ENCODE results near the gene SKIC2. TPM values are rescaled to one million over a fixed set of nuclear protein-coding genes. Genes with fewer than 3 reads are reported as not detected.

Gene SKIC2
- total RNA-seq, 1 donor from 2014 or later, result 93.7 TPM

DNA sequence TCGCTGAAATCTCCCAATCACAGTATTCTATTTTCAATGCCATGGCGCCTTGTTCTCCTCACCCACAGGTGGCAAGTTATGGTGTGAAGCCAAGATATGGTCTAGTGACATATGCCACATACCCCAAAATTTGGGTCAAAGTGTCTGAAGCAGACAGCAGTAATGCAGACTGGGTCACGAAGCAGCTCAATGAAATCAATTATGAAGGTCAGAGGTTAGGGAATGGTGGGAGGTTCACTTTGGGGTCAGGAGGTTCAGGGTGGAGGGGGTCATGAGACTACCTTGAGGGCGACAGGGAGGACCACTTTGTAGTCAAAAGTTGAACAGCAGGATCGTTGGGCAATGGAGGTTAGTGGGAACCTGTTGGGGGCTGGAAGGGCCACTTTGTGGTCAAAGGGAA lies 10.7 kb upstream of the SKIC2 start:
- DNase-seq (ENCODE audit: low spot score), result no peak
- no peak overlapping the region for H3K27ac Mint-ChIP-seq

GRCh38 chr6:31948753-31949413 lies 10.1 kb upstream of the SKIC2 start:
- intact Hi-C loops (cut with micrococcal nuclease), result no loop called here
- Mint-ChIP-seq H3K27me3 (ENCODE audit: low read depth) (peaks cover 3% of the 10 kb centered on the region), H3K4me1 (ENCODE audit: low read depth) (peaks cover 5% of the 10 kb centered on the region), H3K36me3 (ENCODE audit: low read depth) (peaks cover 17% of the 10 kb centered on the region), H3K4me3 (ENCODE audit: low read depth) (no peak overlapping the region), H3K9me3 (no peaks in the 10 kb centered on the region), H3K27ac (no peak overlapping the region)
- DNase-seq (ENCODE audit: low spot score), result no peak

More for the DNA sequence above, 10.7 kb upstream of the SKIC2 start:
- peaks cover 5% of the 10 kb centered on the region for H3K4me1 Mint-ChIP-seq (ENCODE audit: low read depth)
- peaks cover 3% of the 10 kb centered on the region for H3K27me3 Mint-ChIP-seq (ENCODE audit: low read depth)
- no peaks in the 10 kb centered on the region for H3K9me3 Mint-ChIP-seq
- intact Hi-C loops (cut with micrococcal nuclease), result no loop called here
- H3K36me3 Mint-ChIP-seq (ENCODE audit: low read depth), result peaks cover 12% of the 10 kb centered on the region
- H3K4me3 Mint-ChIP-seq (ENCODE audit: low read depth), result no peak overlapping the region

DNA sequence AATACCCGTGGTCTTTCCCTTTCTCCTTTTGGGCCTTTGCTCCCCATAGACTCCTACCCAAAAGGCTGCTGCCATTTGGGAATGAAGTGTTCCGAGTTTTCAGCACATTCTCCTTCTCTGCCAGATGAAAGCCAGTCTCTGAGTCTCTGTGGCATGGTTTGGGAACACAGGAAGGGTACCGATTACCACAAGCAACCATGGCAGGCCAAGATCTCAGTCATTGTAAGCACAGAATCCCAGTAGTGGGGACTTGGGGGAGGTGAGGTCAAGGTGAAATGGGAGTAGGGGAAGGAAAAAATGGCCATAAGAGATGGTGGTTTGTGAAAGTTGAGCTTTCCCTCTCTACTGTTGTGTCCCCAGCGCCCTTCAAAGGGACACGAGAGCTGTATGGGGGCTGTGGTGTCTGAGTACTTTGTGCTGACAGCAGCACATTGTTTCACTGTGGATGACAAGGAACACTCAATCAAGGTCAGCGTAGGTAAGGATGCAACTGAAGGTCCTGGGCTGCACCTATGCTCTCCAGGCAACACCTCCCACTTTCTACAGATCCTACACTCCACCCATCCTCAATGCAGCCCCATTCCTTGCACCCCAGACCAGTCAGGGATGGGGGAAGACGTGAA lies 8.9 kb upstream of the SKIC2 start:
- peaks cover 27% of the 10 kb centered on the region for H3K36me3 Mint-ChIP-seq (ENCODE audit: low read depth)
- H3K4me1 Mint-ChIP-seq (ENCODE audit: low read depth), result peaks cover 5% of the 10 kb centered on the region
- DNase-seq (ENCODE audit: low spot score), result no peak
- H3K9me3 Mint-ChIP-seq, result no peaks in the 10 kb centered on the region
- H3K4me3 Mint-ChIP-seq (ENCODE audit: low read depth), result no peak overlapping the region
- H3K27ac Mint-ChIP-seq, result no peak overlapping the region
- intact Hi-C loops (cut with micrococcal nuclease), result loop anchor here (10.0 kb wide), 1 partner anchor 265 kb away; the partner anchor contains the start of gene LY6G5C
- H3K27me3 Mint-ChIP-seq (ENCODE audit: low read depth), result no peaks in the 10 kb centered on the region

GRCh38 chr6:31952140-31952805 lies 6.7 kb upstream of the SKIC2 start:
- no peak overlapping the region for H3K27ac Mint-ChIP-seq
- DNase-seq (ENCODE audit: low spot score), result no peak
- H3K4me3 Mint-ChIP-seq (ENCODE audit: low read depth), result no peak overlapping the region
- H3K27me3 Mint-ChIP-seq (ENCODE audit: low read depth), result no peaks in the 10 kb centered on the region
- H3K4me1 Mint-ChIP-seq (ENCODE audit: low read depth), result peaks cover 5% of the 10 kb centered on the region
- no peaks in the 10 kb centered on the region for H3K9me3 Mint-ChIP-seq
- peaks cover 47% of the 10 kb centered on the region for H3K36me3 Mint-ChIP-seq (ENCODE audit: low read depth)
- intact Hi-C loops (cut with micrococcal nuclease), result loop anchor here (10.0 kb wide), 1 partner anchor 267 kb away; the partner anchor contains the start of gene LY6G5C

- no peak overlapping the region for H3K27ac Mint-ChIP-seq
- no peaks in the 10 kb centered on the region for H3K9me3 Mint-ChIP-seq
- no peak for DNase-seq (ENCODE audit: low spot score)
- no peak overlapping the region for H3K4me3 Mint-ChIP-seq (ENCODE audit: low read depth)
- intact Hi-C loops (cut with micrococcal nuclease), result loop anchor here (10.0 kb wide), 1 partner anchor 268 kb away; the partner anchor contains the start of gene LY6G5C
- no peaks in the 10 kb centered on the region for H3K27me3 Mint-ChIP-seq (ENCODE audit: low read depth)
- H3K4me1 Mint-ChIP-seq (ENCODE audit: low read depth), result peaks cover 11% of the 10 kb centered on the region
- H3K36me3 Mint-ChIP-seq (ENCODE audit: low read depth), result peaks cover 53% of the 10 kb centered on the region
Measured at GRCh38 chr6:31952890-31953289, 6.1 kb upstream of the SKIC2 start.

GRCh38 chr6:31954511-31954910 lies 4.5 kb upstream of the SKIC2 start:
- H3K4me3 Mint-ChIP-seq (ENCODE audit: low read depth), result no peak overlapping the region
- H3K9me3 Mint-ChIP-seq, result no peaks in the 10 kb centered on the region
- H3K4me1 Mint-ChIP-seq (ENCODE audit: low read depth), result peaks cover 18% of the 10 kb centered on the region
- intact Hi-C loops (cut with micrococcal nuclease), result loop anchor here (10.0 kb wide), 1 partner anchor 270 kb away; the partner anchor contains the start of gene LY6G5C
- DNase-seq (ENCODE audit: low spot score), result no peak
- no peaks in the 10 kb centered on the region for H3K27me3 Mint-ChIP-seq (ENCODE audit: low read depth)
- H3K27ac Mint-ChIP-seq, result no peak overlapping the region
- H3K36me3 Mint-ChIP-seq (ENCODE audit: low read depth), result peaks cover 55% of the 10 kb centered on the region

DNA sequence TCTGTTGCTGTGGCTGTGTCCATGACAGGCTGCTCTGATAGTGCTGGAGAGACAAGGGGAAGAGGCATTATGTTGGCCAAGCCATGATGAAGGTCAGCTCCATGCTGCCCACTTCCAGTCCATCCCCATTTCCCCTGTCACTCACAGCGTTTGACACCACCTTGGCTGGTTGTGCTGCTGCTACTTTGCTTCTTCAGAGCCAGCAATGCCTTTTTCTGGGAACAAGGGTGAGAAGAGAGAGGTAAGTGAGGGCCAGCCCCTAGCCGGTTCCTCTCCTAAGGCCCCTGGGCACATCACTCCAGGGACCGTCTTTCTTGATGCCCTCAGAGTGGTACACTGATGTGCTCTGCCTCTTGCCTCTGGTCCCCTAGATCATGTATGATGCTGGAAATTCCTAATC lies 2.2 kb upstream of the SKIC2 start:
- Mint-ChIP-seq H3K4me3 (ENCODE audit: low read depth) (no peak overlapping the region), H3K27ac (no peak overlapping the region), H3K36me3 (ENCODE audit: low read depth) (peaks cover 71% of the 10 kb centered on the region), H3K9me3 (no peaks in the 10 kb centered on the region), H3K27me3 (ENCODE audit: low read depth) (no peaks in the 10 kb centered on the region), H3K4me1 (ENCODE audit: low read depth) (peaks cover 25% of the 10 kb centered on the region)
- intact Hi-C loops (cut with micrococcal nuclease), result loop anchor here (5.0 to 10.0 kb wide), 2 partner anchors 221 to 272 kb away; partner anchors contain the start of genes AGPAT1, LY6G5C and RNF5
- DNase-seq (ENCODE audit: low spot score), result no peak

DNA sequence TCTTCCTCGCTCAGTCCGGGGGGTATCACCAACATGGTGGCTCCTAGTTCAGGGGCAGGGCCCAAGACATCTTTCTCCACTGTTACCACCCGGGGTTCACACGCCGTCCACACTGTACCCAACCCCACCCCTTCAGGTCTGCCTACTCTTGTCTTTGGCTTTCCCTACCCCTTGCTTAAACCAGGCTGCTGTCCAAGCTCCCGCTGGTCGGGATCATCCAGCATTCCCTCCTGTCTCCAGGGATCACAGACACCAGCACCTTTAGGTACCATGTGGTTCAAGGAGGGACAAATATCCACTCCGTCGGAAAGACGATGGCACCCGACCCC lies 599 bp upstream of the SKIC2 start:
- peak overlapping the region; percentile 87 for H3K27ac Mint-ChIP-seq
- peaks cover 74% of the 10 kb centered on the region for H3K36me3 Mint-ChIP-seq (ENCODE audit: low read depth)
- H3K4me1 Mint-ChIP-seq (ENCODE audit: low read depth), result peaks cover 25% of the 10 kb centered on the region
- intact Hi-C loops (cut with micrococcal nuclease), result loop anchor here (2.0 to 10.0 kb wide), 3 partner anchors 62 to 274 kb away; partner anchors contain the start of genes AGPAT1, EHMT2, LY6G5C and RNF5
- no peak for DNase-seq (ENCODE audit: low spot score)
- H3K4me3 Mint-ChIP-seq (ENCODE audit: low read depth), result peak overlapping the region; percentile 93
- H3K27me3 Mint-ChIP-seq (ENCODE audit: low read depth), result no peaks in the 10 kb centered on the region
- no peaks in the 10 kb centered on the region for H3K9me3 Mint-ChIP-seq

DNA sequence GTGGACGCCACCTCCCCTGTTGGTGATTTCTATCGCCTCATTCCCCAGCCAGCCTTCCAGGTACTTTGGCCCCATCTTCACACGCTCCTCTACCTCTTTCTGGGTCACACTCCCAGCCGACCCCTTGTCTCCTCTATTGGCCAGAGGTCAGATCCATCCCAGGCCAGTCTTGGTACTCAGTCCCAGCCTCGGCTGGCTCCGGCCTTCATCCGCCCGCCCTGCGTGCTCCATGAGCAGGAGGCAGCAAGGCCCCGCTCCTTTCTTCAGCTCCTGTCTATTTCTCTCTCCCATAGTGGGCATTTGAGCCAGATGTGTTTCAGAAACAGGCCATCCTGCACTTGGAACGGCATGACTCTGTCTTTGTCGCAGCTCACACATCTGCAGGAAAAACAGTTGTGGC lies 2.6 kb downstream of the SKIC2 start:
- peaks cover 25% of the 10 kb centered on the region for H3K4me1 Mint-ChIP-seq (ENCODE audit: low read depth)
- H3K27ac Mint-ChIP-seq, result no peak overlapping the region
- no peak for DNase-seq (ENCODE audit: low spot score)
- no peak overlapping the region for H3K4me3 Mint-ChIP-seq (ENCODE audit: low read depth)
- H3K36me3 Mint-ChIP-seq (ENCODE audit: low read depth), result peaks cover 73% of the 10 kb centered on the region
- H3K9me3 Mint-ChIP-seq, result no peaks in the 10 kb centered on the region
- H3K27me3 Mint-ChIP-seq (ENCODE audit: low read depth), result no peaks in the 10 kb centered on the region
- intact Hi-C loops (cut with micrococcal nuclease), result no loop called here

DNA sequence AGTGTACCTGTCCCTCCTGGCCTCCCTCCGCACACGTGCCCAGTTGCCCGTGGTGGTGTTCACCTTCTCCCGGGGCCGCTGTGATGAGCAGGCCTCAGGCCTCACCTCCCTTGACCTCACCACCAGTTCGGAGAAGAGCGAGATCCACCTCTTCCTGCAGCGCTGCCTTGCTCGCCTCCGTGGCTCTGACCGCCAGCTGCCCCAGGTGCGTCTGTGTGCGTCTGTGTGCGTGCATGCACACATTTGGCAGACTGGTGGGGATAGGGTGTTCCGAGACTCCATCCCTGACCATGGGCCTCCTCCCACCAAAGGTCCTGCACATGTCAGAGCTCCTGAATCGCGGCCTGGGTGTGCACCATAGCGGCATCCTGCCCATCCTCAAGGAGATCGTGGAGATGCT lies 4.9 kb downstream of the SKIC2 start:
- intact Hi-C loops (cut with micrococcal nuclease), result no loop called here
- DNase-seq (ENCODE audit: low spot score), result no peak
- Mint-ChIP-seq H3K27ac (no peak overlapping the region), H3K4me1 (ENCODE audit: low read depth) (peaks cover 10% of the 10 kb centered on the region), H3K36me3 (ENCODE audit: low read depth) (peaks cover 74% of the 10 kb centered on the region), H3K4me3 (ENCODE audit: low read depth) (no peak overlapping the region), H3K9me3 (no peaks in the 10 kb centered on the region), H3K27me3 (ENCODE audit: low read depth) (no peaks in the 10 kb centered on the region)

- H3K9me3 Mint-ChIP-seq, result no peaks in the 10 kb centered on the region
- no peaks in the 10 kb centered on the region for H3K27me3 Mint-ChIP-seq (ENCODE audit: low read depth)
- intact Hi-C loops (cut with micrococcal nuclease), result no loop called here
- H3K4me1 Mint-ChIP-seq (ENCODE audit: low read depth), result peaks cover 10% of the 10 kb centered on the region
- H3K36me3 Mint-ChIP-seq (ENCODE audit: low read depth), result peaks cover 77% of the 10 kb centered on the region
- H3K27ac Mint-ChIP-seq, result no peak overlapping the region
- DNase-seq (ENCODE audit: low spot score), result no peak
- H3K4me3 Mint-ChIP-seq (ENCODE audit: low read depth), result no peak overlapping the region
Measured at GRCh38 chr6:31965700-31966099, 6.7 kb downstream of the SKIC2 start.

DNA sequence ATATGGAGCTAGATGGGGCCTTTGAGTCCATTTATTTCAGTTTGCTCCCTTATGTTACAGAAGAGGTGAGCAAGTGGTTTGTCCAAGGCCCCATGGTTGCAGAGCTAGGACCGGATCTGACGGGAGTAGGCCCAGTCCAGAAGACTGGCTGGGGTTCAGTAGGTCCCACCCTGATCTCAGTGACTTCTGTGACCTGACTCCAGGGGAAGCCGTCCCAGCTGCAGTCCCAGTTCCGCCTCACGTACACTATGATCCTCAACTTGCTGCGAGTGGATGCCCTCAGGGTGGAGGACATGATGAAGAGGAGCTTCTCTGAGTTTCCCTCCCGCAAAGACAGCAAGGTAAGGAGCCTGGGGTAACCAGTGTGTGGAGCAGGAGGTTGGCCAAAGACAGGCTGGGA lies 7.5 kb downstream of the SKIC2 start:
- DNase-seq (ENCODE audit: low spot score), result no peak
- no peak overlapping the region for H3K4me3 Mint-ChIP-seq (ENCODE audit: low read depth)
- H3K36me3 Mint-ChIP-seq (ENCODE audit: low read depth), result peaks cover 69% of the 10 kb centered on the region
- peaks cover 10% of the 10 kb centered on the region for H3K4me1 Mint-ChIP-seq (ENCODE audit: low read depth)
- no peaks in the 10 kb centered on the region for H3K9me3 Mint-ChIP-seq
- H3K27me3 Mint-ChIP-seq (ENCODE audit: low read depth), result no peaks in the 10 kb centered on the region
- intact Hi-C loops (cut with micrococcal nuclease), result no loop called here
- no peak overlapping the region for H3K27ac Mint-ChIP-seq

All from activated T-helper 2 cell treated with anti-CD3 and anti-CD28 coated beads, Interferon-gamma antibody, Interleukin-2, Interleukin-4, amounts not matched to agents 10 μg/mL and 5 μg/mL and 100 μg/mL, durations not matched to agents 14 hours and 24 hours and 36 hours (primary cell).